HG03558 (cell line): ENCODE results near the gene ARL16.

Experiments used
- ATAC-seq: cut with Tn5 transposase; IDR thresholded peaks from one replicate; pipeline ENCODE4 v1.9.1; 2021; ENCODE audit warnings: moderate number of reproducible peaks; ENCODE audit not compliant: unreplicated experiment; ENCODE audit errors: extremely low read depth

The ARL16 gene

DNA sequence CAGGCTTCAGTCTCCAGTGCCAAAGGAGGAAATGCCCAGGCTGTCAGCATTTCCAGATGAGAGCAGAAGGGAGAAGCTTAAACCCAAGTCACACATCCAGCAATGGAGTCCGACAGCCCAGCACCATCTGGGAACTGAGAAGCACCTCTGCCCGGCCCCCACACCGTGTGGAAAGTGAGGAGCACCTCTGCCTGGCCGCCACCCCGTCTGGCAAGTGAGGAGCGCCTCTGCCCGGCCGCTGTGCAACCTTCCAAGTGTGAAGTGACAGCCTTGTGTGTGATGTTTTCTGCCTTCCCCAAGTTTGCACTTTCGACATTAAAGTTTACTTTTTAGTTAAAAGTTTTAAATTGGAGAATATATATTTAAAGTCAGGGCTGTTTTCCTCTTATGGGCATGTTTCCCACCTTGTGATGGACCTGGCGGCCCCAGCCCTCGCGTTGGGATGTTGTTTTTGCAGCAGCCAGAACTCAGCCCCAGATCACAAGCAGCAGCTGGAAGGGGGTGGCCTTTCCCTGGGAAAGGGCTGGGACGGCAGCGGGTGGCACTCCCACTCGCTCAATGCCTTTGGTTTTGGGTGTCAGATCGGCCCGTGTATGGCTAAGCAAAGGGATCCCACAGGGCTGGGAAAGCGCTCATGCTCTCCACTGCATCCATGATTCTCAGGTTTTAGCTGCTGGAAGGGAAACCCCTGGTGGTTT, 9.9 kb downstream of the ARL16 start:
- ATAC-seq, result no peak

DNA sequence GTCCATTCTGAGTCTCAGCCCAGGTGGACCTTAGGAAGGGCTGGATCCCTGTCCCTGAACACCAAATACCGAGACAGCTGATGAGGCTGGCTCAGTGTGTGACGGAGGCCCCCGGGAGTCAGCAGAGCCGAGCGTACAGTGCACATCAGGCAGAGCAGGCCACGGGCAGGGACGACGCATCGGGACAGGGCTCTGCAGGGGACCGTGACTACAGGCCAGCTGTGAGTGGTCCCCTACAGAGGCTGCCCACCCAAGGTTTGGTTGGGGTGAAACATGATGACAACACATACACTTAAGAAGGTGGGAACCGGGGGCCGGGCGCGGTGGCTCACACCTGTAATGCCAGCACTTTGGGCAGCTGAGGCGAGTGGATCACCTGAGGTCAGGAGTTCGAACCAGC, 10.6 kb downstream of the ARL16 start:
- ATAC-seq, result no peak

DNA sequence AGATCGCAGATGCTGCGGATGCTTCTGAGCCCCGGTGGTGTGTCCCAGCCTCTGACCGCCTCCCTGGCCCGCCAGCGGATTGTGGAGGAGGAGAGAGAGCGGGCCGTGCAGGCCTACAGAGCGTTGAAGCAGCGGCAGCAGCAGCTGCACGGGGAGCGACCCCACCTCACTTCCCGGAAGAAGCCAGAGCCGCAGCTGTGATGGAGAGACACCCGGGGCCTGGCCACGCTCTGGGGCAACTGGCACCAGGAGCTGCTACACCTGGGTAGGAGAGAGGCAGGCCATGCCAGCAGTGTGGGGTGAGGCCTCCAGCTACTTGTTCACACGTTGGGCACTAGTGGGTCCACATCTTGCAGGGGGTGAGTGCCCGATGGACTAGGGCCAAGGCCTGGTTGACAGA, 11.1 kb downstream of the ARL16 start:
- no peak for ATAC-seq

DNA sequence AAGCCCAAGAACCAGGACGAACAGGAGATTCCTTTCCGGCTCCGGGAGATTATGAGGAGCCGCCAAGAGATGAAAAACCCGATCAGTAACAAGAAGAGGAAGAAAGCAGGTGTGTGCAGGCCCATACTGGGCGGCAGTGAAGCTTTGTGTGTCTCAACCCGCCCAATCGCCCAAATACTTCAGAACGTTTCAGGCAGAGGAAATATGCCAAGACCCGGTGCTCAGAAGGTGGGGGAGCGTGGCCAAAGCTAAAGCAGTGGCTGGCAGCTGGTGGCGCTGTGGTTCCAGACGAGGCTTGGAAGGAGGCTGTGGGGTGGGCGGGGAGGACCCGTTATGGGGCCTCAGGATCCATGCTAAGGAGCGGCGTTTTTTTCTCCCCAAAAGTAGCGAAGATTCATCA, 15.8 kb downstream of the ARL16 start:
- ATAC-seq, result no peak

DNA sequence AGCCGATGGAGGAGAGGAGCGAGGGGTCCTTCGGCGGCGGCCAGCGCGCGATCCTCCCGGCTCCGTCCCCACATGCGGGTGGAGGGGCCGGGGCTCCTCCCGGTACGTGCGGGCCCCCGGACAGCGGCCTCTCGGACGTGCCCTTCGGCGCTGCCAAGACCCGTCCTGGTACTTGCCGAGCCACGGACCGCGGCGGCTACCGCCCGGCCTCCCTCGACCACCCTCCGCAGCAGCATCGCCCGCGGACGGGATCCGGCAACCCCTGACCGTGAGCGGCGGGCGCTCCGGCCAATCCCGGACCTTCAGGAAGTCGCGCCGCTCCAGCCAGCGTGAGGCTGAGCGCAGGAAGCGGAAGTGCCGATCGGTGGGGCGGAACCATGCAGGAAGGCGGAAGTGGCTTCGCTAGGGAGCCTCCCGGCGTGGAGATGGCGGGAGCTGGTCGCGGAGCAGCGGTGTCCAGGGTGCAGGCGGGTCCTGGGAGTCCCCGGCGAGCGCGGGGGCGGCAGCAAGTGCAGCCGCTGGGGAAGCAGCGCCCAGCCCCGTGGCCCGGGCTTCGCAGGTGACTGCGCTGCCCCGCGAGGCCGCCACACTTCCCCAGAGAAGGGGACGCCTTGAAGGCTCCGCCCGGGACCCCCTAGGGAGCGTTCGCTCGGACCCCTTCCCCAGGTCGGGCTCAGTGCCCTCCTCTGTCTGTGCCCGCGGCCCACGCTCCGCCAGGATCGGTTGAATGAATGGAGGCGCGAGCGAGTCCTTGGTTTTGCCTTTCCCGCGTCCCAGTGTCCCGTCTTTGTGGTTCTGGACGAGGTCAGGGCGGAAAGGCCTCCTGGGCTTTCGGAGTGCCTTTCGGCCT, 17.0 kb downstream of the ARL16 start, which contains the start of the genes CCDC137 and OXLD1:
TSS of gene CCDC137 (plus strand) at position 396 of the 850 bp plus-strand sequence. CDS start at position 426, 30 bp downstream.
TSS of gene OXLD1 (minus strand) at position 264 of the 850 bp plus-strand sequence. CDS start at position 236, 28 bp downstream.
- peak; percentile 82 for ATAC-seq

DNA sequence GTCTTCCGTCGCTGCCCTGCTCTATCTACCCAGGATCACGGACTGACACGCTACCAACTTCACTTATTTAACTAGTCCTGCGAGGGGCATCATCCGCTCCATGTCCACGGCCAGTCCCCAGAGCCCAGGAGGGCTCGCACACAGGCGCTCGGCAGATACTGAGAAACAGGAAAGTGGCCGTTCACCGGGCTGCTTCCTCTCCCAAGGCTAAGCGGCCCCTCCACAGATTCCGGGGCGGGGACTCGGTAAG, 17.6 kb downstream of the ARL16 start:
- ATAC-seq, result no peak

DNA sequence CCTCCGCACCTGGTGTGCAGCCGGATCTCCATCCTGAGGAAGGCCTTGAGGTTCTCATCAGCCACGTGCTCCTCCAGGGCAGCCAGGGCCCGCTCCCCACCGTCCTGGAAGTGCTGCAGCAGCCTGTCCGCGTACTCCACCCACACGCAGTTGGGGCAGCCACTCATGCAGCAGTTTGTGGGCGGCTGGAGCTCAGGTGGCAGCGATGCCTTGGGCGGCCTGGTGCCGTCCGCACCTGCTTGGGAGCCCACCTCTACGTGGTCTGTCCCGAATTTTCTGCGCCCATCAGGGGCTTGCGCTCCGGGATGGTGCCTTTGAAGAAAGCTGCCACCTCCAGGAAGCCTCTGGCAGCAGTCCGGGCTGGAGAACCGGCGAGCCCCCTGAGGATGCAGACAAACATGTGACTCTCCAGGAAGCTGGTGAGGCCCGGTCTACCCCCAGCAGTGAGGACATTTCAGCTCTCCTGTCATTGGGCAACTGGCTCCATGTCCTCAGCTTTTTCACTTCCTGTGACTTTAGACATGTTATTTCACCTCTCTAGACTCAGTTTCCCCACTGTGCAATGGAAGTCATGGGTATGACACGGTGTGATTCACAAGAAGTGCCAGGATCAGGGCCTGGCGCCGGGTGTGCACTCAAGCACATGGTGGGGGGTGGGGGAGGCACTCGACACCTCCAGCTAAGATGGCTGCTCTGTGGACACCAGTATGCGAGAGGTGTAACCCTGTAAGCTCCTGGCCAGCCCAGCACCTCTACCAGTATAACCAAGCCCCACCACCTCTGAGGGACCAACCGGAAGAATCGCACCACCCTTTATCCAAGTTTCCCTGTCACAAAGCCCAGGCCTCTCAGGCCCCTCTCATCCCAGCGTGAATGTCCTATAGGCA, 18.1 kb downstream of the ARL16 start:
- ATAC-seq, result no peak

DNA sequence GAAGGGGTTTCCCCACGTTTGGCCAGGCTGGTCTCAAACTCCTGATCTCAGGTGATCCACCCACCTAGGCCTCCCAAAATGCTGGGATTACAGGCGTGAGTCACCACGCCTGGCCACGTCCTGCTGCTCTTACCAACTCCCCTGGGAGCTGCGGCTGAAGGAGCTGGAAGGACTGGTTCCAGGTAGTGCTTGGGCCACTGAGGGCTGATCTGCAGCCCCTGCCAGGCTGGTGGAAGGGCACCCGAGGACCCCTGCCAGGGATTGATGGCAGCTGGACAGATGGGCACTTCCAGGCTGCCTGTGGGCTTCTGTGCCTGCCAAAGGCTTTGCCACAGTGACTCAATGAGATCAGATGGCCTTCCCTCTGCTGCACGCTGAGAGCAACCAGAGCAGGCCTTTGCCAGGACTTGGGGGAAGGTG, 19.5 kb downstream of the ARL16 start:
- ATAC-seq, result no peak

DNA sequence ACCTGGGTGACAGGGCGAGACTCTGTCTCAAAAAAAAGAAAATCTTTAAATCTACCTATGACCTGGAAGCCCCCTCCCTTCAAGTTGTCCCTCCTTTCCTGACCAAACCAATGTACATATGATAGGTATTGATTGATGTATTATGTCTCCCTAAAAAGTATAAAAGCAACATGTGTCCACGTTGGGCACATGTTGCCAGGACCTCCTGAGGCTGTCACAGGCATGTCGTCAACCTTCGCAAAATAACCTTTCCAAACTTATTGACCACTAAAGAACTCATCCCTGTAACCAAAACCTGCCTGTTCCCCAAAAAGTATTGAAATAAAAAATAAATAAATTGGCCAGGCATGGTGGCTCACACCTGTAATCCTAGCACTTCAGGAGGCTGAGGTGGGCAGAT, 21.6 kb downstream of the ARL16 start:
- ATAC-seq, result no peak

DNA sequence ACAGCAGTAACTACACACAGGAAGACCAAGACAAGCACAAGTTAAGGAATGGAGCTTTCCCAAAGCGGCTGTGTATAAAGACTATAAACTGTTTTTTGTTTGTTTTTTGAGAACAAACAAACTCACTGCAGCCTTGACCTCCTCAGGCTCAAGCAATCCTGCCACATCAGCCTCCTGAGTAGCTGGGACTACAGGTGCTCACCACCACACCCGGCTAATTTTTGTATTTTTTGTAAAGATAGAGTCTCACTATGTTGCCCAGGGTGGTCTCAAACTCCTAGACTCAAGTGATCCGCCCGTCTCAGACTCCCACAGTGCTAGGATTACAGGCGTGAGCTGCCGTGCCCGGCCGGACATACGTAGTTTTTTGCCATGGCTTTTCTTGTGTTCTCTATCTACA, 23.2 kb downstream of the ARL16 start:
- no peak for ATAC-seq

DNA sequence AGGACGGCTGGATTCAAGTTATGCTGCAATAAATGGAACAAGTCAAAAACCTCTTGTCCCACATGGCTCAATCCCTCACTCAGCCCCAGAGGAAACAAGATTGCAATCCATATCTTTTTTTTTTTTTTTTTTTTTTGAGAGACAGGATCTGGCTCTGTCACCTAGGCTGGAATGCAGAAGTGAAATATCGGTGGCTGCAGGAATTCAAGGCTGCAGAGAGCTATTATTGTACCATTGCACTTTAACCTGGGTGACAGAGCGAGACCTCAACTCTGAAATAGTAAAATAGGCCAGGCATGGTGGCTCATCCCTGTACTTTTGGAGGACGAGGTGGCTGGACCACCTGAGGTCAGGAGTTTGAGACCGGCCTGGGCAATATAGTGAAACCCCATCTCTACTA, 24.6 kb downstream of the ARL16 start:
- no peak for ATAC-seq

DNA sequence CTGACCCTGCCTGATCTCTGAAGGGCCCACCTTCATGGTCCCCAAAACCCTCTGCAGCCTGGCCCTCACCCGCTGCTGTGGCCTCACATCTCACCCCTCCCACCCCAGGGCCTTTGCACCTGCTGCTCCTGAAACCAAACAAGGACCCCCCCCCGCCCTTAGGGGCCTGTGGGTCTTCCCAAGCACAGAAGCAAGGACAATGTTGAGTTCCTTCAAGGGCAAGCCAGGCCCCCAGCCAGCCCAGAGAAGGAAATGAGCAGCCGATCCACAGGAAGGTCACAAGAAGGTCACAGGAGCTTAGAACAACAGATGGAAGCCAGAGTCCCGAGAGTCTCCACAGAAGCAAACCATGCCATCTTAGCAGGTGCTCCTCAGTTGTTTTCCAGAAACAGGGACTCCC, 26.8 kb downstream of the ARL16 start:
- ATAC-seq, result no peak

DNA sequence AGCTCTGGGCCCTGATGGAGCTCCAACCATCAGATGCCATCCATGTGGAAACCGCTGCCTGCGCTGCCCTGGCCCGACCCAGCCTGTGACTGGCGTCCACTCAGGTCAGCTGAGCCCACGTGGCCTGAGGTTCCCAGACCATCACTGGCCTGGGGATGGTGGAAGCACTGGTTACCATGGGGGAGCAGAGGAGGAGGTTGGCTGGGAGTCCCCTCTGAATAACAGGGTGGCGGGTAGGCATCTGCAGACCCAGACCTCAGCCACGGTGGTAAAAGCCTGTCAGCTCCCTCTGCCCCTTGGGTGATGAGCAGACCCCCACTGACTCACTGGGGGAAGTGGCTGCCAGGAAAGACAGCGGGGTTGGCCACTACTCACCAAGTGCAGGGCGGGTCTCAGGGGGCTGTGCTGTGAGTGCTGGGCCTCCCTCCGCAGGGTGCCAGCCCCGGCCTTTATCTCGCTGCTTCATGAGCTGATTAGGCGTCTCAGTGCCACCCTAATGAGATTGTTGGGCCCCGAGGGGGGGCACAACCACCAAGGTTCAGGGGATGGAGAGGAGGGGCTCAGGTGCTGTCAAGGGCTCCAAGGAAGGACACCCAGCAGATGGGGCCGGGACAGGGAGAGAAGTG, 27.4 kb downstream of the ARL16 start, which contains the start of gene PDE6G:
TSS of gene PDE6G (minus strand) at position 425 of the 626 bp plus-strand sequence. CDS start 3,237 bp downstream, outside the sequence.
- ATAC-seq, result no peak

DNA sequence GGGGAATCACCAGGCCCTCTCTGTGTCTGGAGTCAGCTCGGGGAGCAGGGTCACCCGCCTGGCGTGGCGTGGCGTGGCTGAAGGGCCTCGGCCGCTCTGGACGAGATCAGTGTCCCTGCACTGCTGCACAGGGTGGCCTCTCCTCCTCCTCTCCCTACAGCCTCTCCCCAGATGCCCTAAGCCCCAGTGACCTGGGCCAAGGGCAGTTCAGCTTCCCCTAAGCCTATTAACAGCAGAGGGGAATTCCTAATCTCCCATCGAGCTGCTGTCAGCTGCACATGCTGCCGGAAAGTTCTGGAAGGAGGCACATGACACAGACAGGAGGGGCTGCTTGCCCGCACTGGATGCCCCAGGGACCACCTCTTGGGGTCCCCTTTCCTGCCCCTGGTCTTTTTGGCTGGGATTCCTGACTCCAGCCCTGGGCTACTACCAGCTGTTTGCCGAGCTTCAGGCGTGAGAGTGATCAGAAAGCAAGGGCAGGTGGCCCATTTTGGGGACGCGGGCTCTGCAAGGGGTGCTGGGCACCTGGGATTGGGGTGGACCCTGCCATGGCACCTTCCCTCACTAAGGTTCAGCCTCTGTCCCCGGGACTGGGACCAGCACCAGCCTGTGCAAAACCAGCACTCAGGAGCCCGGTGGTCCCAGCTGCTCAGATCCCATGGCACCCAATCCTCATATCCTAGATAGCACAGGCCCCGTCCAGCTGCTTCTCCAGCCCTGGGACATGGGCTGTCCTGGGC, 28.0 kb downstream of the ARL16 start:
- ATAC-seq, result no peak

DNA sequence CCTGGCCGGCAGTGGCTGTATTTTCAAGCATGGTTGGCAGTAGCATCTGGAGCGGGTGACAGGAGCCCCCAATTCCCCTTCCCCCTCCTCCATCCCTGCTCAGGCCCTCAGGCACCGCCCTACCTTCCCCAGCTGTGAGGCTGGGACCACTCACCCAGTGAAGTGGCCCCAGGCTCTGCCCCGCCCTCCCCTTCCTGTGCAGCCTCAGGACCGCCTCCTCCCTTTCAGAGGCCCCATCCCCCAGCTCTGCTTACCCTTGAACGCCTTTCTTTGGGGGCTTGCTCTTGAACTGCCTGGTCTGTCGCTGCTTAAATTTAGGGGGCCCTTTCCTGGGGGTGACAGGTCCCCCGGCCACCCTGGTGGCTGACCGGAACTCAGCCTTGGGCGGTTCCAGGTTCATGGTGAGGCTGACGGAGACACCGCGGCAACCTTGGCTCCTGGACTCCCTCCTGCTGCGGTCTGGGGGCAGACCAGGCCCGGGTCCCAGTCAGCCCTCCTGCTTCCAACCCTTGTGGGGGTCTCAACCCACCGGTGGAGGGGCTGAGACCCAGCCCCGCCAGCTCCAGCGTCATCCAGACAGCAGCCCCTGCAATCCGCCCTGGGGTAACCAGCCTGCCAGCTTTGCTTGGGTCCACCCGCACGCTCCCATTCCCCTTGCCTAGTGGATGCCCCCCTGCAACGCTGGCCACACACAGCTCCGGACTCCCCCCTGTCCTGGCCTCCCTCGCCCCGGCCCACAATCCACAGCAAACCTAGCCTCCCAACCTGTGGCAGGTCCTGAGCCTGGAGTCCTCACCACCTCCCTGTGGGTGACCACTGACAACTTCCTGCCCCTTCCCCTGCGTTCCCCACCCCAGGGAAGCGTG, 30.5 kb downstream of the ARL16 start:
- ATAC-seq, result no peak

DNA sequence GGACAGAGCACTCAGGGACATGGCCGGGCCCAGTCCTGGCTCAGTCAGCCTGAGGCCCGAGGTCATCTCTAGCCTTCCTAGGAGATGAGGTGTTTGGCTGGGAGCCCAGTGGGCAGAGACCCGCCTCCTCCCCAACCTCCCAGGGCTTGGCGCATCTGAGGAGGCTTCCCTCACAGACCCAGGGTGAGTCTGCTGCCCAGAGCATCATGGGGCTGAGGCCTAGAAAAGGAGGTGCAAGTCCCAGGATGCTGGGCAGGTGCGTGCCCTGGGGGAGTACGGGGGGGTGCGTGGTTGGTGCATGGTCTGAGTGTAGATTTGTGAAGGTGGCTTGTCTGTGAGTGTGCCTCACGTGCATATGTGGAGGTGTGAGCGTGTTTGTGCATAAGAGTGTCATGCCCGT, 31.9 kb downstream of the ARL16 start:
- no peak for ATAC-seq

DNA sequence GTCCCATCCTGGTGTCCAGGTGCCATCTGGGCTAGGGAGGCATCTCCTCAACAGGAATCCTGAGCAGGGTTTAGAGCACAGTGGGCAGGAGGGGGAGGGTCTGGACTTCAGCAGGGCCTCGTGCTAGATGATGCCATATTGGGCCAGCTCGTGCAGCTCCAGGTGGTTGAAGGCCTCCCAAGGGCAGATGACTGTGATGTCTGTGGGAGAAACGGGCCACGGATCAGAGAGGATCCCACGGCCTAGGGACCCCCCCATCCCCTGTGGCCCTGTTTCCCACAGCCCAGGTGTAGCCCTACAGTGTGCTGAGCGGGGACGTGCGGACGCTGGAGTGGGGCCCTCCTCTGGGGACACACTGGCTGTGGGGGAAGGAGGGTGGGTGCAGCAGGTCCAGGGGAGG, 32.6 kb downstream of the ARL16 start:
- ATAC-seq, result no peak

DNA sequence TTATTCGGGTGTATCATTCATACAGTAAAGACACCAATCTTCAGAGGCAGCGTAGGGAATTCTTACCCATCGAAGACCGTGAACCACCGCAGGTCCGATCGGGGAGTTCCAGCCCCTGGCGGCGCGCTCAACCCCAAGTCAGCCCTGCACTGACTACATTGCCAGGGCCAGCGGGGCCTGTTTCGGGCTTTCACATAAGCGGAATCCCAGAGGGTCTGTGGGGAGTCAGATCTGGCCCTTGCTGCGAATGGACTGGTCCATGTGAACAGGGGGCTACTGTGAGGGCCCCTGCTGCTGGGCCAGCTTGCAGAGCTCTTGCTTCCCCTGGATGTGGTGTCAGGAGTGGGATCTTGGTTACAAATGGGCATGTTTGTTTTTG, 34.9 kb downstream of the ARL16 start:
- ATAC-seq, result no peak
